ENCODE results near the gene CLOCK. TPM values are rescaled to one million over a fixed set of nuclear protein-coding genes. Genes with fewer than 3 reads are reported as not detected.

Gene CLOCK
- total RNA-seq, 1 donor from 2014 or later = 20.4 TPM

GRCh38 chr4:55407119-55407518 lies 139.6 kb downstream of the CLOCK start:
- Mint-ChIP-seq H3K4me3 (ENCODE audit: unreplicated experiment) (no peak overlapping the region), H3K27me3 (ENCODE audit: unreplicated experiment) (no peaks in the 10 kb centered on the region), H3K36me3 (ENCODE audit: unreplicated experiment) (peaks cover 30% of the 10 kb centered on the region), H3K27ac (ENCODE audit: unreplicated experiment) (no peak overlapping the region), H3K4me1 (ENCODE audit: unreplicated experiment) (peaks cover 36% of the 10 kb centered on the region), H3K9me3 (ENCODE audit: unreplicated experiment) (no peaks in the 10 kb centered on the region)
- no peak for DNase-seq (ENCODE audit: extremely low spot score, unreplicated experiment)
- TF ChIP-seq CTCF (IDR thresholded peaks at IDR 0.05) = no peak

- no peak for TF ChIP-seq CTCF (IDR thresholded peaks at IDR 0.05)
- Mint-ChIP-seq H3K27me3 (ENCODE audit: unreplicated experiment) (no peaks in the 10 kb centered on the region), H3K9me3 (ENCODE audit: unreplicated experiment) (no peaks in the 10 kb centered on the region), H3K4me1 (ENCODE audit: unreplicated experiment) (peaks cover 34% of the 10 kb centered on the region), H3K4me3 (ENCODE audit: unreplicated experiment) (no peak overlapping the region), H3K36me3 (ENCODE audit: unreplicated experiment) (peaks cover 28% of the 10 kb centered on the region), H3K27ac (ENCODE audit: unreplicated experiment) (no peak overlapping the region)
- no peak for DNase-seq (ENCODE audit: extremely low spot score, unreplicated experiment)
Observed at GRCh38 chr4:55406545-55406944, 140.2 kb downstream of the CLOCK start.

- DNase-seq (ENCODE audit: extremely low spot score, unreplicated experiment) = no peak
- peaks cover 38% of the 10 kb centered on the region for H3K36me3 Mint-ChIP-seq (ENCODE audit: unreplicated experiment)
- no peaks in the 10 kb centered on the region for H3K9me3 Mint-ChIP-seq (ENCODE audit: unreplicated experiment)
- no peaks in the 10 kb centered on the region for H3K27me3 Mint-ChIP-seq (ENCODE audit: unreplicated experiment)
- H3K4me1 Mint-ChIP-seq (ENCODE audit: unreplicated experiment) = peaks cover 41% of the 10 kb centered on the region
- H3K27ac Mint-ChIP-seq (ENCODE audit: unreplicated experiment) = no peak overlapping the region
- TF ChIP-seq CTCF (IDR thresholded peaks at IDR 0.05) = no peak
- H3K4me3 Mint-ChIP-seq (ENCODE audit: unreplicated experiment) = no peak overlapping the region
Observed at GRCh38 chr4:55405073-55405472, 141.6 kb downstream of the CLOCK start.

- Mint-ChIP-seq H3K27me3 (ENCODE audit: unreplicated experiment) (no peaks in the 10 kb centered on the region), H3K36me3 (ENCODE audit: unreplicated experiment) (peaks cover 25% of the 10 kb centered on the region), H3K9me3 (ENCODE audit: unreplicated experiment) (no peaks in the 10 kb centered on the region), H3K4me1 (ENCODE audit: unreplicated experiment) (peaks cover 49% of the 10 kb centered on the region), H3K27ac (ENCODE audit: unreplicated experiment) (peak overlapping the region; percentile 97), H3K4me3 (ENCODE audit: unreplicated experiment) (peak overlapping the region; percentile 96)
- DNase-seq (ENCODE audit: extremely low spot score, unreplicated experiment) = no peak
- TF ChIP-seq CTCF (IDR thresholded peaks at IDR 0.05) = no peak
Observed at GRCh38 chr4:55399581-55399980, 147.1 kb downstream of the CLOCK start.

GRCh38 chr4:55398966-55399365 lies 147.7 kb downstream of the CLOCK start:
- DNase-seq (ENCODE audit: extremely low spot score, unreplicated experiment) = no peak
- H3K36me3 Mint-ChIP-seq (ENCODE audit: unreplicated experiment) = peaks cover 23% of the 10 kb centered on the region
- no peaks in the 10 kb centered on the region for H3K27me3 Mint-ChIP-seq (ENCODE audit: unreplicated experiment)
- peak overlapping the region; percentile 97 for H3K27ac Mint-ChIP-seq (ENCODE audit: unreplicated experiment)
- H3K4me3 Mint-ChIP-seq (ENCODE audit: unreplicated experiment) = peak overlapping the region; percentile 96
- H3K9me3 Mint-ChIP-seq (ENCODE audit: unreplicated experiment) = no peaks in the 10 kb centered on the region
- no peak for TF ChIP-seq CTCF (IDR thresholded peaks at IDR 0.05)
- peaks cover 49% of the 10 kb centered on the region for H3K4me1 Mint-ChIP-seq (ENCODE audit: unreplicated experiment)
